ENCODE data around the gene DOCK6.

Gene DOCK6

GRCh38 chr19:11261971-11262839 lies at the start of gene DOCK6:
Gene DOCK6, minus strand, starts transcription at chr19:11262524. Its CDS starts 84 bp downstream, at chr19:11262440.
- peak; percentile 38 for DNase-seq

- DNase-seq: no peak
Measured at GRCh38 chr19:11306337-11306736, 44.0 kb upstream of the DOCK6 start.

- DNase-seq: no peak
Measured at GRCh38 chr19:11304936-11305335, 42.6 kb upstream of the DOCK6 start.

GRCh38 chr19:11300811-11301120 lies 38.4 kb upstream of the DOCK6 start:
- DNase-seq: no peak

GRCh38 chr19:11299946-11300810 lies 37.9 kb upstream of the DOCK6 start:
- DNase-seq: no peak

- DNase-seq: no peak
Measured at GRCh38 chr19:11296264-11296663, 33.9 kb upstream of the DOCK6 start.

- no peak for DNase-seq
Measured at GRCh38 chr19:11295665-11296245, 33.4 kb upstream of the DOCK6 start, which contains the start of gene TSPAN16. Gene TSPAN16, plus strand, starts transcription at chr19:11296160. Its CDS starts 138 bp downstream, at chr19:11296298.

GRCh38 chr19:11295180-11295579 lies 32.9 kb upstream of the DOCK6 start:
- DNase-seq: no peak

GRCh38 chr19:11293433-11294389 lies 31.4 kb upstream of the DOCK6 start:
- DNase-seq: peak; percentile 81

- DNase-seq: no peak
Measured at GRCh38 chr19:11291991-11292390, 29.7 kb upstream of the DOCK6 start.

- DNase-seq: no peak
Measured at GRCh38 chr19:11291415-11291814, 29.1 kb upstream of the DOCK6 start.

- DNase-seq: no peak
Measured at GRCh38 chr19:11290256-11290655, 27.9 kb upstream of the DOCK6 start.

GRCh38 chr19:11288349-11288748 lies 26.0 kb upstream of the DOCK6 start:
- DNase-seq: no peak

GRCh38 chr19:11286312-11286974 lies 24.1 kb upstream of the DOCK6 start:
- DNase-seq: no peak

GRCh38 chr19:11284515-11284914 lies 22.2 kb upstream of the DOCK6 start:
- DNase-seq: no peak

- no peak for DNase-seq
Measured at GRCh38 chr19:11281356-11282049, 19.2 kb upstream of the DOCK6 start.

GRCh38 chr19:11279505-11280236 lies 17.3 kb upstream of the DOCK6 start:
- no peak for DNase-seq

- no peak for DNase-seq
Measured at GRCh38 chr19:11278670-11279069, 16.3 kb upstream of the DOCK6 start.

GRCh38 chr19:11274533-11275086 lies 12.3 kb upstream of the DOCK6 start:
- no peak for DNase-seq

GRCh38 chr19:11273989-11274388 lies 11.7 kb upstream of the DOCK6 start:
- DNase-seq: no peak
